NCI-H187 (cell line): ENCODE data around the gene TAS2R50.
"Not testable (repeated sequence)": the region's sequence is repeated elsewhere in the genome, so short reads cannot be mapped to it uniquely, and the experiment has no call there.

Source experiments
- DNase-seq, 2 experiments: peaks; one replicate each; lab custom pipeline; 2025; lab: John Stamatoyannopoulos, UW

The TAS2R50 gene, protein sequence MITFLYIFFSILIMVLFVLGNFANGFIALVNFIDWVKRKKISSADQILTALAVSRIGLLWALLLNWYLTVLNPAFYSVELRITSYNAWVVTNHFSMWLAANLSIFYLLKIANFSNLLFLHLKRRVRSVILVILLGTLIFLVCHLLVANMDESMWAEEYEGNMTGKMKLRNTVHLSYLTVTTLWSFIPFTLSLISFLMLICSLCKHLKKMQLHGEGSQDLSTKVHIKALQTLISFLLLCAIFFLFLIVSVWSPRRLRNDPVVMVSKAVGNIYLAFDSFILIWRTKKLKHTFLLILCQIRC

DNA sequence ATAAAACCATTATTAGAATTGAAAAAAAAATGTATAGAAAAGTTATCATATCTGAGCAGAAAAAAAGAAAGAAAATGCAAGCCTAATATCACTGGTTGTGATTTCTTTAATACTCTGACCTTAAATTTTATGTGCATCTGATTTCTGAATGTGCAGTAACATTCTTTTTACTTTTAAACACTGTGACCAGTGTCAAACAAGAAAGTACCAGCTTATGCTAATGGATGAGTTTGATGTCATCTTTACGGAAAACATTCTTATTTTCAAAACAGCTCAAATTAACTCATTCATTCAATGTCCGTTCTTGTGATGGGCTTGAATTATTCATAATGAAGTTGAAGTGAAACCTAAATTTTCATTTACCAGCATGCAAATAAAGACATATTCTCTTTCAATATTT is at the start of gene TAS2R50:
Gene TAS2R50, minus strand, starts transcription at position 101 of the 400 bp plus-strand sequence. Its CDS starts 52 bp downstream, at position 49.
- DNase-seq = no peak

DNA sequence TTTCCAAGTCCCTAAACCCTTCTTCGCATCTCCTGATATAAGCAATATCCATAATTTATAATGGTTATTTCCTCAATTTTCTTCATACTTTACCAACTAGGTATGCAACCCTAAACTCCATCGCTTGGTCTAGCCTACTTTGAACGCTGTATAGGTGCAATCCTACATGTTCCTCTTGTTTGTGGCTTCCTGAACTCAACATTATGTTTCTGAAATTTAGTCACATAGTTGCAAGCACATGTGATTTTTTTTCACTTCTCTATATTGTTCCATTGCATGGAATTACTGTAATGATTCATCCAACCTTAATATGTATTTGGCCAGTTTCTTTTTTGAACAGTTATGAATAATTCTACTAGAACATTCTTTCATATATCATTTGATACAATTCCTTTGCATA is 47.2 kb upstream of the TAS2R50 start:
- not testable (repeated sequence) for DNase-seq

DNA sequence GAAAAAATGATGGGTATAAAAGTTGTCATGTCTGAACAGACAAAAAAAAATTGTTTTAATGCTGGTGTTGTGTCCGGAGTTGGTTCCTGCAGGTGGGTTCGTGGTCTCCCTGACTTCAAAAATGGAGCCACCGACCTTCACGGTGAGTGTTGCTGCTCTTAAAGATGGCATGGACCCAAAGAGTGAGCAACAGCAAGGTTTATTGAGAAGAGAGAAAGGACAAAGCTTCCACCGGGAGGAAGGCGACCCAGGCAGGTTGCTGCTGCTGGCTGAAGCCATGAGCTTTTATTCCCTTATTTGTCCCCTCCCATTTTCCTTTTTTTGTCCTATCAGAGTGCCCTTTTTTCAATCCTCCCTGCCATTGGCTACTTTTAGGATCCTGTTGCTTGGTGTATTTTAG is 44.6 kb upstream of the TAS2R50 start, which contains the start of gene TAS2R31:
Gene TAS2R31, minus strand, starts transcription at position 101 of the 400 bp plus-strand sequence. Its CDS starts 72 bp downstream, at position 29.
- DNase-seq = no peak

DNA sequence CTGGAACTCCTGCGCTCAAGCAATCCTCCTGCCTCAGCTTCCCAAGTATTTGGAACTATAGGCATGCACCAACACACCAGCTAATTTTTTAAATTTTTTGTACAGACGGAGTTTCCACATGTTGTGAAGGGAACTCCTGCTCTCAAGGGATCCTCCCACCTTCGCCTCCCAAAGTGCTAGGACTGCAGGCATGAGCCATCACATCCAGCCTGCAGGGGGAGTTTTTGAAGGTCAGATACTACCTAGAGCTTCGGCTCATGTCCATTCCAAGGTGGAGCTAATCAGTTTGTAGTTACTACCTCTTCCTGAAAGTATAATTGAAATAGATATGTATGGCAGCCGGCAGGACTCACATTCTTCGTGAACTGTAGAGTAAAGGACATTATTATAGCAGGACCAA is 39.4 kb upstream of the TAS2R50 start:
- no peak for DNase-seq

DNA sequence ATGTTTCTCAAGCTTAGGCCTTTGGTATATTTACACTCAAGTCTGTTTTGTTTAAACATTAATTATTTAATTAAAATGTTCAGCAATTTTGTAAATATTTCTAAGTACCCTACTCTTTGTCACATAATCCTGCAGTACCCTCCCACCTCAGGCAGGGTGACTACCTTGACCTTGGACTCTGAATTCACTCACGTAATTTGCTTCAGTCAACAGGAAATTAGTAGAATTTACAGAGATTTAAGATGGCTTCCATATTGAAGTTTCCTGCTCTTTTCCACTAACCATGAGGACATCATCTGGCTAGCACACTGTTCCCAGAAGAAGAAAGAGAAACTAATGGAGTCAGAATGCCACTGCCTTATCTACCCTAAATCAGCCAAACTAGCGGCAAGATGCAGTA is 36.7 kb upstream of the TAS2R50 start:
- no peak for DNase-seq

DNA sequence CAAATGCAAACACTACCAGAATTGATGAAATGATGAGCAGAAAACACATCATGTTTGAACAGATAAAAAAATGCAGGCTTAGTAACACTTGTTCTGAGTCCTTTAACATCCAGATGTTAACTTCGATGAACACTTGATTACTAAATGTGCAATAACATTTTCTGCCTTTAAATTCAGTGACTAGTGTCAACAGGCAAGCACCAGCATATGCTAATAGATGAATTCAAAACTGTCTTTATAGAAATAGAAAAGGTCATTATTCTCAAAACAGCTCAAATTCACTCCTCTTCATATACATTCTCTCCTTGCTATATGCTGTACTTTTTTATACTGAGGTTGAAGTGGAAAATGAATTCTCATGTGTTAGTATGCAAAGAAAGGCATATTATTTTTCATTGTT is 35.8 kb upstream of the TAS2R50 start, which contains the start of gene TAS2R19:
Gene TAS2R19, minus strand, starts transcription at position 101 of the 400 bp plus-strand sequence. Its CDS starts 49 bp downstream, at position 52.
- DNase-seq = no peak

DNA sequence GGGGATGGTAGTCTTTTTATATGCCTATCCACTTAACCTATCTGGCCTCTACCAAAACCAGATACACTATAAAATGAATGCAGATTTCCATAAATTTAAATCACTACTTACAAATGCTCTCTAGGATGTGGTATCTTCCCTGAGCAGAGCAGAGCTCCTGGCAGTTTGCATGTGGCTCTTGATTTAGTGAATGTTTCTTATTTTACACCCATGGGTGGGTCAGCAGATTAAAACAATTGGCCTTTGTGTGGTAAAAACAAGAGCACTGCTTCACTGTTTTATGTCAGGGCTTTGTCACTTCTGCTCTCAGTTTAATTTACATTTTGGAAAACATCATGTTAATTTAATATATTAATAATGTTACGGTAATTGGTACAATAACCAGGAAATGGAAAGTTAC is 30.2 kb upstream of the TAS2R50 start:
- DNase-seq = no peak

DNA sequence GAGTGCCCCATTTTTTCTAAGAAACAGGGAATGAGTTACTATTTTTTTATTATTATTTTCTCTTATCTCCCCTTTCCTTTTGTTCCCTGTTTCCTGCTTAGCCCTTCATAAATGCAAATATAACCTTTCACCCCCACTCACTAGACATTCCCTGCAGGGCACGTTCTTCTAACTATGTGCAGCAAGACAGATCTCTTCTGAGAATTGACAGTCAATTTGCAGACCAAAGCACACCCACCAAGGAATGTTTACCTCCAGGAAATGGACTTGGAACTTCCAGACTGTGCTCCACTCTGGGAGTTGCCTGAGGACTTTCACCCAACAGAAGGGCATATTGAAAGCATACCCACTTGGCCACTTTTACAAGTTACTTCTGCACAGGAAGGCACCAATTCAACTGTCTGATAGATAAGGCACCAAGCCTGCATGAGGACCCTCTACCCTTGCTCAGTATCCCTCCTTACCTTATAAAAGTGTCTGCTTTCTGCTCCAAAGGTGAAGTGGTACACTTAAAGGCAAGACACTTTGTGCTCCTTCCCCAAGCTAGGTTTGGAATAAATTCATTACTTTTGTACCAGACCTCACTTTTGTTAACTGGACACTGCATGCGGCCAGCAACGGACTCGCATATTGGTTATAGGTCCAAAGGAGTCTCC is 29.2 kb upstream of the TAS2R50 start:
- DNase-seq = no peak

DNA sequence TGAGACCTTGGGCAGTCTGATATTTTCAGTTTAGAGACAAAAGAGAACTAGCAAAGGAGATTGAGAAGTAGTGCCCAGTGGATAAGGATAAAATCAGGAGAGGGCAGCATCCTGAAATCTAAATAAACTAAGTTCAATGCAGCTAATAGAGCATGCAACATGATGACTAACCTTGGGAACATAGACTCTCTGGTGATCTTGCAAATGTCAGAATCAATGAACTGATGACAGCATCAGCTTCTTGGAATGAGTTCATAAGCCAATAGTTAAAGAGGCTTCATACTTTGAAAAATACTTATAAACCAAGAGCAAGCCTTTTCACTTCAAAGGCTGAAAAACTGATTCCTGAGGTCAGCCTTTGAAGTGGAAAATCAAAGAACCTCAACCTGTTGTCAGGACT is 27.5 kb upstream of the TAS2R50 start:
- no peak for DNase-seq

DNA sequence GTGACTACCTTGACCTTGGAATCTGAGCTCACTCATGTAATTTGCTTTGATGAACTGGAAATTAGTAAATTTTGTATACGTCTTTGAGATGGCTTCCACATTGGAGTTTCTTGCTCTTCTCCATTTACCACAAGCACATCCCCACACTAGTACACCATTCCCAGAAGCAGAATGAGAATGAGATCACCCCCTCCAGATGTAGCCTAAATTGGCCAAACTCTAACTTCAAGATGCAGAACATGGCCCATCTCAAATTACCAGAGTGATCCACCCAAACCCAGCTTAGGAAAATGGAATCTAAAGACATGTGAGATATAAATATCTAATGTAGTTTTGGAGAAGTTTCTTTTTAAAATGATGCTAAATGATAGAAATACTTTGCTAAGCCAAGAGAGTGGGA is 20.9 kb upstream of the TAS2R50 start:
- no peak for DNase-seq

DNA sequence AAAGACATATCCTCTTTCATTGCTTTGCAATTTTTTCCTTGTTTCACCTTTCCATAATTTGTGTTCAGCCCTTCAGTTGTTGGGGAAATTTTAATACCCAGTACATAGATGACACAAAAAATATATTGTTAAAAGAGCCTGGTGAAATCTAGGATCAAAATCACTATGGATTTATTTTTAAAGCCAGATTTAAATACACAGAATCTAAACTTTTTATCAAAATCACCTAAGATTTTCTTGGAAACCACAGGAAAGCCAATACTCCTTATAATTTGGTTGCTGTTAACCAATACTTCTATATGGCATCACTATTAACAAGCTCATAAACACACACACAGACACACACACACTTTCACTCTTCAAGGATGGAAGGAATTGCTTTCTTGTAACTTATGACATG is 11.5 kb upstream of the TAS2R50 start, which contains the start of gene TAS2R20:
Gene TAS2R20, minus strand, starts transcription at position 101 of the 400 bp plus-strand sequence. CDS start 429 bp downstream, outside the sequence.
- DNase-seq = no peak

DNA sequence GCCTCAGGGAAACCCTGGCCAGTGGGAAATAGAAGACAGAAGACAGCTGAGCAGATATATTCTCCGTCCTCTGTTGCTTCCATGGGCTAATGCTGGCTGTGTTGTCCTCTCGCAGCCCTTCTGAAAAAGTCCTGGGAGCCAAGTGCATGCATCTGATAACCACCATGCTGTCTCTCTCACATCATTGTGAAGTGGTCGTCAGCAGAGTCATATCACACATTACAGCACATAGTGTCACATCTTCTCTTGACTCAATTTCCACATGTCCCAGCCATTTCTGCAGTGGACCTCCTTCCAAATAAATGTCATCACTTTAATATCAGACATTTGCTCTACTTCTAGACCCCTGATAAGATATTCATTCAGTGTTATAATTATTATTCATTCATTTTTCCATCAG is 7.6 kb upstream of the TAS2R50 start:
- DNase-seq = no peak

DNA sequence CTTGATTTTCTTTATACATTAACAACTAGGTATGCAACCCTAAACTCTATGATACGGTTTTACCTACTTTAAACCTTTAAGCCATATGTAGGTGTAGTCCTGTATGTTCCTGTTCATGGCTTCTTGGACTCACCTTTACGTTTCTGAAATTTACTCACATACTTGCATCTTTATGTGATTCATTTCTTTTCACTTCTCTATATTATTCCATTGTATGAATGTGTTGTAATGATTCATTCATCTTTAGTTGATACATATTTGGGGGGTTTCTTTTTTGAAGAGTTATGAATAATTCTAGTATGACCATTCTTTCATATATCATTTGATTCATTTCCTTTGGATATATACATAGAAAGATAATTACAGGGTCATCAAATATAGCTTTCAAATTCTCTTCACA is 2.4 kb upstream of the TAS2R50 start:
- DNase-seq = no peak

DNA sequence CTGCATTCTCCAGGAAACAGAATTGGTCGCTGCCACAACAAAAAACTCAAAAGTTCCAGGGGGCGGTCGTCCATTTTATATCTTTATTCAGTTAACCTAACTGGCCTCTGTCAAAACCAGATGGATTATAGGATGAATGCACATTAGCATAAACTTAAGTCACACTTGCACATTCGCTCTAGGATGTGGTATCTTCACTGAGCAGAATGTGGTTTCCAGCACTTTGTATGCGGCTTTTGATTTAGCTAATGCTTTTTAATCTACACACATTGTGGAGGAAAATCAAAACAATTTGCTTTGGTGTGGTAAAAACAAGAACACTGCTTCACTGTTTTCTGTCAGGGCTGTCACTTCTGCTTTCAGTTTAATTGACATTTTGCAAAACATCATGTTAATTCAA is 4.5 kb downstream of the TAS2R50 start:
- no peak for DNase-seq

DNA sequence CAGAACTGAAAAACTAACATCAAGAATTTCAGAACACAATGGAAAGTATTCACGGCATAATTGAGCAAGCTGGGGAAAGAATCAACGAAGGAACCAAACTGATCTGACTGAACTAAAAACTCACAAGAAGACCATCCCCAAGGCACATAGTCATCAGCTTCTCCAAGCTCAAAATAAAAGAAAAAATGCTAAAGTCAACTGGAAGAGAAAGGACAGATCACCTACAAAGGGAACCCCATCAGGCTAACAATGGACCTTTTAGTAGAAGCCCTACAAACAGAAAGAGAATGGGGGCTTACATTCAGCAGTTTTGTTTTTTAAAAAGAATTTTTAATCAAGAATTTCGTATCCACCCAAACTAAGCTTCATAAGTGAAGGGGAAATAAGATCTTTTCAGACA is 11.7 kb downstream of the TAS2R50 start:
- no peak for DNase-seq

DNA sequence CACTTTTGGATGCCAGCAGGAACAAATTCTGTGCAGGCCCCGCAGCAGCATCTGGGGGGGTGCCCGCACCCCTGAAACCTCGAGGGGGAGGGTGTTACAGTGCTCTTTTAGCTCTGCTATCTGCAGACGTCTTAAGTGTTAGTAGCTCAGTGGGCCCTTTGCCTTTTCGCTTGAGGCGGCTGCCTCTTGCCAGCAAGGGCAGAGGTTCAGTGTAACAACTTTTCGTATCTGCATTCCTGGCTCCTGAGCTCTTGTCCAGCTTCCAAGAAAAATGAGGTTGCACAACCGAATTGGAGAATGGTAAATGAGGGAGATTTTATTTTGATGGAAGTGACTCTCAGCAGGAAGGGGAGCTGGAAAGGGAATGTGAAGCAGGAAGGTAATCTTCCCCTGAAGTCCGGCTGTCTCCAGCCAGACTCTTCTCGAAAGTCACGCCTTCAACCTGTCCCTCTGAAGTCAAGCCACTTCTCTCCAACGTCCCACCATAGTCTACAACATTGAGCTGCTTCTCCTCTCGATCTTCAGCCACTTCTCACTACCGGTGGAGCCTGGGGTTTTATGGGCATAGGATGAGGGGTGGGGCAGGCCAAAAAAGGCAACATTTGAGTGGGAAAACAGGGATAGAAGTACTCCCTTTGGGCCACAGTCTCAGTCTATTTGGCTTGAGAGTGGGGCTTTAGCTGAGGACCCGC is 17.8 kb downstream of the TAS2R50 start:
- DNase-seq = no peak

DNA sequence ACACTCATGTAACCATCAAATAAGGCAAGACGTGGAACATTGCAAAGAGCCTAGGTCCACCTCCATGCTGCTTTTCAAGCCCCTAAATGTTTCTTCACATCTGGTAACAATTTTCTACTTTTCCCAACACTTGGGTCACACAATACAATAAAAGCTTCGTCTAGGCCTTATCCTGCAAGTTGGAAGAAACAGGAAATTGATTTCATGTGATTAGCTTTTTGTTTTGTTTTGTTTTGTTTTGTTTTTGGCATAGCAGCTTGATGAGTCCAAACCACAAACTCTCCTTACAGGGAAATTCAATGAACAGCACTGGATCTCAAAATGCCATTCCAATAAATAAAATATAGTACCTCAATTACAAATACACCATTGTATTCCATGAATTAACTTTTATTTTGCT is 19.3 kb downstream of the TAS2R50 start:
- no peak for DNase-seq

DNA sequence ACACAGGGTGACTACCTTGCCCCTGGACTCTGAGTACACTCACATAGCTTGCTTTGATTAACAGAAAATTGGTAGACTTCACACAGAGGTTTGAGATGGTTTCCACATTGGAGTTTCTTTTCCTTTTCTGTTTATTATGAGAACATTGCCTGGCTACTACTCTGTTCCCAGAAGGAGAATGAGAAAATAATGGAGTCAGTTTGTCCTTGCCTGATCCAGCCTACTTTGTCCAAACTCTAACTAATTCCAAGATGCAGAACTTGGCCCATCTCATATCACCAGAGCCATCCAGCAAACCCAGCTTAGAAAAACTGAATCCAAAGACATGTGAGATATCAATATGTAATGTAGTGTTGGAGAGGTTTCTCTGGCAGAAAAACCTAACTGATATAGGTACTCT is 20.4 kb downstream of the TAS2R50 start:
- no peak for DNase-seq

DNA sequence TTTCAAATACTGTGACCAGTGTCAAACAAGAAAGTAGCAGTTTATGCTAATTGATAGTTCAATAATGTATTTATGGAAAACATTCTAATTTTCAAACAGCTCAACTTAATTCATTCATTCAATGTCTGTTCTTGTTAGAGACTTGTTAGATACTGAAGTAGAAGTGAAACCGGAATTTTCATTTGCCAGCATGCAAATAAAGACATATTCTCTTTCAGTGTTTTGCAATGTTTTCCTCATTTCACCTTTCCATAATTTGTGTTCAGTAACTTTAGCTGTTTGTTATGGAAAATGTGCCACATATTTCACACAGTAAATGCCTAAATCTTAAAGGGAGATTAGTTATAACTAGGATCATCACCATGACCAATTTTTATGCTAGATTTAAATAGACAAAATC is 21.2 kb downstream of the TAS2R50 start:
- no peak for DNase-seq

DNA sequence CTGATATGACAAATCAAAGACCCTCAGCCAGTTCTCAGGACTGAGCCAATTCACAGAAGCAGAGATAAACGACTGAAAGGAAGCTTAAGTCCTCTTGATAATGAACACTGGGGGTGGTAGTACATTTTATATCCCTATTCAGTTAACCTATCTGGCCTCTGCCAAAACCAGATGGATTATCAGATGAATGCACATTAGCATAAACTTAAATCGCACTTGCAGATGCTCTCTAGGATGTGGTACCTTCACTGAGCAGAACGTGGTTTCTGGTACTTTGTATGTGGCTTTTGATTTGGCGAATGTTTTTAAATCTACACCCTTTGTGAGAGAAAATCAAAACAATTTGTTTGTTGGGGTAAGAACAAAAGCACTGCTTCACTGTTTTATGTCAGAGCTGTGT is 26.5 kb downstream of the TAS2R50 start:
- DNase-seq = no peak

DNA sequence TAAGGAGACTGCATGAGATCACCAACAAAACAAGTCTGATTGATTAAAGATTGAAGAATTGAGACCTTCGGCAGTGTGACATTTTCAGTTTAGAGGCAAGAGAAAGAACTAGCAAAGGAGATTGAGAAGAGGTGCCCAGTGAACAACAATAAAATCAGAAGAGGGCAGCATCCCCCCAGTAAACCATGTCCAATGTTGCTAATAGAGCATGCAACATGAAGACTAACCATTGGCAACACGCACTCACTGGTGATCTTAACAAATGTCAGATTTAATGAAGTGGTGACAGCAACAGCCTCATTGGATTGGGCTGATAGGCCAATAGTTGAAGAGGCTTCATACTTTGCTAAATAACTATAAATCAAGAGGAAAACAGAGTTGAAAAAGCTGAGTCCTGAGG is 26.9 kb downstream of the TAS2R50 start:
- no peak for DNase-seq

DNA sequence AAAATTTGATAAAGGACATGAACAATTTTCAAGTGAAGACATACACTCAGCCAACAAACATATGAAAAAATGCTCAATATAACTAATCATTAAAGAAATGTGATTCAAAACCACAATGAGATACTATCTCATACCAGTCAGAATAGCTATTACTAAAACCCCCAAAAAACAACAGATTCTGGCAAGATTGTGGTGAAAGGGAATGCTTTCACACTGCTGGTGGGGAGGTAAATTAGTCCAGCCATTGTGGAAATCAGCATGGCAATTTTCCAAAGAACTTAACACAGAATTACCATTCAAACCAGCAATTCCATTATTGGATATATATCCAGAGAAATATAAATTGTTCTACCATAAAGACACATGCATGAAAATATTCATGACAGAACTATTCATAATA is 29.0 kb downstream of the TAS2R50 start:
- DNase-seq = no peak

DNA sequence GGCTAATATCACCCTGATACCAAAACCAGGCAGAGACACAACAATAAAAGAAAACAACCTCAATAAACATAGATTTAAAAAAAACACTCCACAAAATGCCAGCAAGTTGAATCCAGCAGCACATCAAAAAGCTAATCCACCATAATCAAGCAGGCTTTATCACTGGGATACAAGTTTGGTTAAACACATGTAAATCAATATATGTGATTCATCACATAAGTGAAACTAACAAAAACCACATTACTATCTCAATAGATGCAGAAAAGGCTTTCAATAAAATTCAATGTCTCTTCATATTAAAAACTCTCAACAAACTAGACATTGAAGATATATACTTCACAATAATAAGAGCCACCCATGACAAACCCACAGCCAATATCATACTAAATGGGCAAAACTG is 30.6 kb downstream of the TAS2R50 start:
- no peak for DNase-seq
